HG03108 (cell line): ENCODE measurements around the gene KRTAP1-3.
"Not testable (repeated sequence)": the region's sequence is repeated elsewhere in the genome, so short reads cannot be mapped to it uniquely, and the experiment has no call there.

Experiments
- ATAC-seq: cut with Tn5 transposase; IDR thresholded peaks from one replicate; pipeline ENCODE4 v1.9.1; 2021; ENCODE audit warnings: moderate library complexity; ENCODE audit not compliant: unreplicated experiment

KRTAP1-3 gene

GRCh38 chr17:41012326-41013120 is 22.2 kb downstream of the KRTAP1-3 start:
- ATAC-seq = no peak

GRCh38 chr17:41010441-41010840 is 24.2 kb downstream of the KRTAP1-3 start:
- ATAC-seq = no peak

- ATAC-seq = no peak
Measured at GRCh38 chr17:41009936-41010335, 24.7 kb downstream of the KRTAP1-3 start.

- ATAC-seq = no peak
Measured at GRCh38 chr17:41009301-41009760, 25.3 kb downstream of the KRTAP1-3 start.

GRCh38 chr17:41008811-41009210 is 25.9 kb downstream of the KRTAP1-3 start, which contains the start of gene KRTAP3-1:
TSS of gene KRTAP3-1 (minus strand) at chr17:41009128. CDS start at chr17:41009074, 54 bp downstream.
- ATAC-seq = no peak

- ATAC-seq = no peak
Measured at GRCh38 chr17:41004397-41004796, 30.3 kb downstream of the KRTAP1-3 start.

GRCh38 chr17:41003926-41004325 is 30.7 kb downstream of the KRTAP1-3 start:
- no peak for ATAC-seq

GRCh38 chr17:41002814-41003213 is 31.9 kb downstream of the KRTAP1-3 start:
- no peak for ATAC-seq

GRCh38 chr17:41001795-41002194 is 32.9 kb downstream of the KRTAP1-3 start:
- ATAC-seq = no peak

- not testable (repeated sequence) for ATAC-seq
Measured at GRCh38 chr17:40999563-40999962, 35.1 kb downstream of the KRTAP1-3 start, which contains the start of gene KRTAP3-2. TSS of gene KRTAP3-2 (minus strand) at chr17:40999906. CDS start at chr17:40999853, 53 bp downstream.

GRCh38 chr17:40997361-40997760 is 37.3 kb downstream of the KRTAP1-3 start:
- ATAC-seq = no peak

- no peak for ATAC-seq
Measured at GRCh38 chr17:40996829-40997228, 37.8 kb downstream of the KRTAP1-3 start.

- ATAC-seq = no peak
Measured at GRCh38 chr17:40995116-40995515, 39.6 kb downstream of the KRTAP1-3 start.

GRCh38 chr17:40993839-40994238 is 40.8 kb downstream of the KRTAP1-3 start, which contains the start of gene KRTAP3-3:
TSS of gene KRTAP3-3 (minus strand) at chr17:40994164. CDS start at chr17:40994097, 67 bp downstream.
- no peak for ATAC-seq

- ATAC-seq = no peak
Measured at GRCh38 chr17:40993084-40993483, 41.6 kb downstream of the KRTAP1-3 start.

- no peak for ATAC-seq
Measured at GRCh38 chr17:40992666-40993065, 42.0 kb downstream of the KRTAP1-3 start.

- no peak for ATAC-seq
Measured at GRCh38 chr17:40986920-40987319, 47.8 kb downstream of the KRTAP1-3 start.

- no peak for ATAC-seq
Measured at GRCh38 chr17:40984226-40984625, 50.4 kb downstream of the KRTAP1-3 start, which contains the start of gene KRT40. TSS of gene KRT40 (minus strand) at chr17:40984326. CDS start at chr17:40984273, 53 bp downstream.
